MV-4-11 (cell line): ENCODE data around the gene DMWD.

Experiments
- DNase-seq: peaks from one replicate; lab custom pipeline; 2025; lab: John Stamatoyannopoulos, UW

The DMWD gene

DNA sequence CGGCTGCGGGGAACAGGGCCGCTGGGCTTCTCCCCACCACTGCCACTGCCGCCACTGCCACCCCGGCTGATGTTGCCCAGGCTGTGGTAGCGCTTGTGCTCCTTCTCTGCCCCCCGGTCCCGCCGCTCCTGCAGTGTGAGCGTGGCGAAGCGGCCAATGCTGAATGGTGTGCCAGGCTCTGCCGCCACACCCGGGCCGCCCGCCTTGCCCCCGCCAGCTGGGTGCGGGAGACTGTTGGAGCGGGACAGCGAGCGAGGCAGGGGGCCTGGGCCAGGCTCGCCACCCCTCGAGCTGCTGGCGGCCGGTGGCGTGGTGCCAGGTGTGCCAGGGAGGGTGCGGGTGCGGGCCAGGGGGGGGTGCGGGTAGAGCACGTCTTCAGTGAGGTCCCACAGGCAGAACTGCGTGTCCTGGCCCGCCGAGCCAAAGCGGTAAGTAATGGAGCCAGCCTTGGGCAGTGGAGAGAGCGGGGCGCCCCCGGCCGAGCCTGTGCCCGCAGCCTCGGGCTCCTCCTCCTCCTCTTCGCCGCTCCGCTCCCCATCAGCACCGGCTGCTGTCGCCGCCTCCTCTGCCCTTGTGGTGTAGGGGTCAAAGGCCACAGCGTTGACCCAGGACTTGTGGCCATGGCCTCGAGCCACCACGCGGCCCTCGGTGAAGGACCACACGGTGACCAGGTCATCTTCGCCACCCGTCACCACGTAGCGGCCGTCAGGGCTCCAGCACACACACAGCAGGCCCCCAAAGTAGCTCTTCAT, 6.7 kb downstream of the DMWD start:
- no peak for DNase-seq

- no peak for DNase-seq
Measured at GRCh38 chr19:45785097-45785496, 7.5 kb downstream of the DMWD start.

- no peak for DNase-seq
Measured at GRCh38 chr19:45784096-45784495, 8.5 kb downstream of the DMWD start.

GRCh38 chr19:45782820-45783785, 9.5 kb downstream of the DMWD start:
- no peak for DNase-seq

DNA sequence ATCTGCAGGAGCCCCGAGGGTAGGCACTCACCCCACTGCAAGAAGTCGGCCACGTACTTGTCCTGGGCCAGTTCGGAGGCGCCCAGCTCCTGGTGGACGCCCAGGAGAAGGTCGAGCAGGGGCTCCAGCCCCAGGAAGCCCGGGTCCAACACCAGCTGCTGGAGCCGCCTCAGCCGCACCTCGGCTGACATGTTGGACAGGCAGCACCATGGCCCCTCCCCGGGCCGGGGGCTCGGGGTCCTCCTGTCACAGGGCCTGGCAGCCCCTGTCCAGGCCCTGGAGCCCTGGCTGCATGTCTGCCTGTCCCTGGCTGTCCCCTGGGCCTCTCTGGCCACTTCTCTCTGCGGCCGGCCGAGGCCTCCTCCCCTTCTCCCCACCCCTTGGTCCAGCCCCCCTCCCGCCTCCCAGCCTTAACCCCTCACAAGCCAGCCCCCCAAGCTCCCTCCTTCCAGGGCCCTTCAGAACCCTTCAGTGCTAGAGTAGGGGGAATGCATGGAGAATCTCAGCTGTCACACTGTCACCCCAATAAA, 10.4 kb downstream of the DMWD start, which contains the start of gene DMPK:
TSS of gene DMPK (minus strand) at position 329 of the 530 bp plus-strand sequence. CDS start at position 191, 138 bp downstream.
- no peak for DNase-seq

DNA sequence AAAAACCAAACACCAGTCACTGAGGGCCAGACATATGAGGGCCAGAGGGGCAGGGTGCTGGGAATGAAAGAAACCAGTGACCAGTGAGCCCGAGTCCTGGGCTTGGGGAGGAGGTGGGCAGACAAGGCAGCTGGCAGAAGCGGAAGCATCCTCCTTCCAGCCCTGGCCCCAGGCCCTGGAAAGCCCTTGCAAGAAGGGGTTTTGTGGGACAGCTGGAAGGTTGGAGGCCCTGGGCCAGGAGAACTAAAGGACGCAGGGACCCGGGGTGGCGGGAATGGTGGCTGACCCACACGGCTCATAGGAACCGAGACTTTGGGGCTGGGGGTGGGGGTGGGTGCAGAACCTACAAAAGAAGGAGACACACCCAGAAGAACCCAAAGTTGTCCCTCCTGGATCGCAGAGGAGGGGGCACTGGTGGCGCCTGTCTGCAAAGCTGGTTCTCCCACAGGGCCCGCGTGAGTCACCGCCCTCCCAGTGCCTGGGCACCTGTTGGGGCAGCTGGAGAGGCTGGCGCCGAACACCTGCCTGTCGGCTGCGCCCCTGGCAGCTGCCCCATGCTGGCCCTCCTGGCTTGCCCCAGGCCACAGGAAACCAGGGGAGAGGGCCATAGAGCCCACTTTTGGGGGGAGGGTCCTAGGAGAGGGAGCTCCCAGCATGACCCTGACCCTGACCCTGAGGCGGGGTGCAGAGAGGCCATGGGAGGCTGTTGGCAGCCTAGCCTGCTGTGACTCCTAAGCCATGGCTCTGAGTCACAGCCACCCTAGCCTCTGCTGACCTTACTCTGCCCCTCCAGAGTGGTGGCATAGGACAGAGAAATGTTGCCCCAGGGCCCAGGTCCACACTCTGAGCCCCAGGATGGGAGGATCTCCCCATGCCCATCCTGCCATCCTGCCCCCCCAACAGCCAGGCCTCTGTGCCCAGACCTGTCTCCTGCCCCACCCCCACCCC, 11.2 kb downstream of the DMWD start:
- DNase-seq, result peak; percentile 52

DNA sequence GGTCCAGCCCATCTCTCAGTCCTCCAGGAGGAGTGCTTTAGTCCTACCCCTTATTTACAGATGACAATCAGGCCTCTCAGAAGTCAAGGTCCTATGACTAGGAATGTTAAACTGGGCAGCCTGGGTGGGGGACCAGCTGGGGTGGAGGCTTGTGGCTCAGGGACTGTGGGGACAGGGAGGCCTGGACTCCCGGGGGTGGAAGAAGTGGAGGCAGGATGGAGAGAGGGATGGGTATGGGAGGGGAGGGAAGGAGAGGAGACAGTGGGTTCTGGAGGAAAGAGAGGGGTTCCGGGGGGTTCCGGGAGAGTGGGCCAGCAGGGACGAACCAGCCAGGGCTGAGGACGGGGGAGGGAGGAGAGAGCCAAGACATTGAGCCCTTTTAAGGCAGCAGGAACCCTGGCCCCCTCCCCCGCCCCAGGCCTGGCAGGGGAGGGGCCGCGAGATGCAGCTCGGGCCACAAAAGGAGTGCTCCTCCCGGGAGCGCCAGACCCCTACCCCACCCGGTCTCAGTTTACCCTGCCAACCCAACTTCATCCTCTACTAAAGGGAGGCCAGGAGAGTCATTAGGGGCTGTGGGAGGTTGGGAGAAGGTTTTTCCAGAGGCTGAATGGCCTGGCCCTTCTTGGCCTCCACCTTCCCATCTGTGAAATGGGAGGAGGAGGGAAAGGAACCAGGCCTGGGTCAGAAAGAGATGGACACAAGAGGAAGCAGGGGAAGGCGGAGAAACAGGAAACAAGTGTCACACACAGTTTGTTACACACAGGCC, 12.0 kb downstream of the DMWD start:
- peak; percentile 39 for DNase-seq

- no peak for DNase-seq
Measured at GRCh38 chr19:45780146-45780447, 12.5 kb downstream of the DMWD start.

DNA sequence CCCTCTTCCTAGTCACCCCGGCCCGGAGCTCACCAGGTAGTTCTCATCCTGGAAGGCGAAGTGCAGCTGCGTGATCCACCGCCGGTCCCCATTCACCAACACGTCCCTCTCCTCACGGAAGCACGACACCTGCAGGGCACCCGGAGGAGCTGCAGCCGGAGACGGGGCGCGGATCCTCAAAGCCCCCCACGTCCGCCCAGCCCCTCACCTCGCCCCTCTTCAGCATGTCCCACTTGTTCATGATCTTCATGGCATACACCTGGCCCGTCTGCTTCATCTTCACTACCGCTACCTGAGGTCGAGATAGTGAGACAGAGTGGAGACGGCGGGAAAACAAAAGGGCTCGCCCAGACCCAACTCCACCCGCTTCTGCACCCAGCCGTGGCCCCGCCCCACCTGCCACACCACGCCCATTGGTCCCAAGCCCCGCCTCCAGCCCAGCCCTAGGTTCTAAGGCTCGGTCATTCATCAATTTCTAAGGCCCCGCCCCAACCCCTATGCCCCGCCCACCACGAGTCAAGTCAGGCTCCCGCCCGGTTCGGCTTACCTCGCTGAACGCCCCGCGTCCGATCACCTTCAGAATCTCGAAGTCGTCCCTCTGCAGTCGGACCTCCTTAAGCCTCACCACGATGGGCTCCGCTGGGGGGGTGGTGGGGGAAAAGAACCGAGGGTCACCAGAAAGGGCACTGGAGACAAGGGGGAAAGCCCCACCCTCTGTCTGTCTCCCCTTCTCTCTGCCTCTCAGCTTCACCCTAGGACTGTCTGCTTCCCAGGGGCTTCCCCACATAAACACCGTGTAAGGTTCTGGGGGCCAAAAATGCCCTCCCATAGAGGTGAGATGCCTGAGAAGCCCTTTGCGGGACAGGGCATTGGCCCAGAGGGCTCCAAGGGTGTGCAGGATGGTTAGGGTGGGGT, 13.2 kb downstream of the DMWD start:
- DNase-seq, result peak; percentile 81

GRCh38 chr19:45778010-45778661, 14.5 kb downstream of the DMWD start:
- DNase-seq, result no peak

- DNase-seq, result no peak
Measured at GRCh38 chr19:45777395-45777961, 15.2 kb downstream of the DMWD start.

DNA sequence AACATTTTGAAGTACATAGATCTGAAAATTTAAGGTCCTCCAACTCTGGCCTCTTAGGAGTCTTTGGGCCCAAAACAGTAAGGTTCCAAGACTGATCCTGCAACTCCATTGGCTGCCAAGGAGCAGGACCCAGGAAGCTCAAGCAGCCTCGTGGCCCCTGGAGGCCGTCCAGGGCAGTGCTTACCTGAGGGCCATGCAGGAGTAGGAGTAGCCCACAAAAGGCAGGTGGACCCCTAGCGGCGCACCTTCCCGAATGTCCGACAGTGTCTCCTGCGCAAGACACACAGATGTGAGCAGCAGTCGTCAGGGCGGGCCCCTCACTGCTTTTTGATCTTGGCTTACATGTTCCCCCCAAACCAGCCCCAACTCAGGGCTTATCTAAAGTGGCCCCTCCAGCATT, 17.9 kb downstream of the DMWD start:
- DNase-seq, result no peak

- no peak for DNase-seq
Measured at GRCh38 chr19:45773384-45773783, 19.3 kb downstream of the DMWD start.

DNA sequence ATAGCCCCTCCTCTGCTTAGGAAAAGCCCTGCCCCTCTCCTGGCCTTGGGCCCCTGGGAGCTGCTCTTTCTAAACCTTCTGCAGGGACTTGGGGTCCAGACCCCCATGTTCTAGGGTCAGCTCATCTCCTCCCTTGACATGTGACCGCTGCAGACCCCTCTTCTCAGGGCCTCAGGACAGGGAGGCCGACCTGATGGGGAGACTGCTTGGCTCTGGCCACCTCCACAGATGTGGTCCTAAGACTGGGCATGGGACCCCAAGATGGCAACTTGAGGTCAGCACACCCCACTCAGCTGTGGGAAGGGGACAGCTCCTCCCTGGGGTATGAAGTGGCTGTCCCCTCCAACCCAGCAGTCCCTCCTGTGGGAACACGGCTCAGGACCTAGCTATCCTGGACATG, 19.7 kb downstream of the DMWD start:
- DNase-seq, result no peak

- DNase-seq, result peak; percentile 26
Measured at GRCh38 chr19:45772130-45772840, 20.4 kb downstream of the DMWD start.

DNA sequence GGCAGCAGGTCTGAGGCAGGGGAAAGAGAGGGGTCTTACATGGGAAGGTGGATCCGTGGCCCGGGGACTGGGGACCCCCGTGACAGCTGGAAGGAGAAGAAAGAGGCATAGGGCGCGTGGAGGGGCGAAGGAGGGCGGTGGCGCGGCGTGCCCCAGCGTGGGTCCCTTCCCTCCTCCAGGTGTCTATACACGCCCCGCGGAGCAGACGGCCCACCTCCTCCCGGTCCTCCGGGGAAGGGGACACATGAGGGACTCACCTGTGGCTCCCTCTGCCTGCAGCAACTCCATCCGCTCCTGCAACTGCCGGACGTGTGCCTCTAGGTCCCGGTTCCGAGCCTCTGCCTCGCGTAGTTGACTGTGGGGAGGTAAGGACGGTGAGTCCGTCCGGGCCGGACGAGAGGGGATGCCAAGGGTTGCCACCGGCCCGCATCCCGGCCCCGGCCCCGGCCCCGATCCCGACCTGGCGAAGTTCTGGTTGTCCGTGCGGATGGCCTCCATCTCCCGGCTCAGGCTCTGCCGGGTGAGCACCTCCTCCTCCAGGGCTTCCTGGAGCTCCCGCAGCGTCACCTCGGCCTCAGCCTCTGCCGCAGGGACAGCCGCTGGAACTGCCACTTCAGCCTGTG, 21.2 kb downstream of the DMWD start:
- no peak for DNase-seq

- peak; percentile 98 for DNase-seq
Measured at GRCh38 chr19:45770192-45771101, 22.2 kb downstream of the DMWD start.
